Measurements from ENCODE around the gene GALNT8.
A peak's percentile ranks its signal among the peaks of the same experiment; 100 is the strongest.

GALNT8 gene

GRCh38 chr12:4802841-4803240, 82.6 kb downstream of the GALNT8 start:
- no peak for DNase-seq

GRCh38 chr12:4806439-4807115, 86.4 kb downstream of the GALNT8 start:
- no peak for DNase-seq

GRCh38 chr12:4807116-4807783, 87.0 kb downstream of the GALNT8 start:
- DNase-seq, result no peak

- DNase-seq, result no peak
These were observed 87.6 kb downstream of the GALNT8 start for GRCh38 chr12:4807813-4808212.

GRCh38 chr12:4809013-4809448, 88.8 kb downstream of the GALNT8 start:
- peak; percentile 33 for DNase-seq

GRCh38 chr12:4809449-4810218, 89.4 kb downstream of the GALNT8 start:
- DNase-seq, result no peak

- DNase-seq, result no peak
These were observed 90.0 kb downstream of the GALNT8 start for GRCh38 chr12:4810219-4810671.

- no peak for DNase-seq
These were observed 92.6 kb downstream of the GALNT8 start for GRCh38 chr12:4812624-4813327.

GRCh38 chr12:4813741-4814140, 93.5 kb downstream of the GALNT8 start:
- DNase-seq, result no peak

- no peak for DNase-seq
These were observed 94.3 kb downstream of the GALNT8 start for GRCh38 chr12:4814485-4814884.

- no peak for DNase-seq
These were observed 96.7 kb downstream of the GALNT8 start for GRCh38 chr12:4816744-4817525.

- no peak for DNase-seq
These were observed 97.7 kb downstream of the GALNT8 start for GRCh38 chr12:4817880-4818279.

GRCh38 chr12:4819654-4820053, 99.5 kb downstream of the GALNT8 start:
- peak; percentile 43 for DNase-seq

- no peak for DNase-seq
These were observed 100.8 kb downstream of the GALNT8 start for GRCh38 chr12:4820971-4821370.

Measured in fibroblast of skin of right quadriceps (primary cell).